ENCODE results near the gene PDAP1. TPM values are rescaled to one million over a fixed set of nuclear protein-coding genes. Genes with fewer than 3 reads are reported as not detected.

Gene PDAP1
- total and polyA plus RNA-seq, 2 of the 8 experiments (the other 6 are each of a cell fraction or from before 2014, with no cell fraction given): 26.6 to 169 TPM

- H2AFZ ChIP-seq (ENCODE audit: low read length): no peak overlapping the region
- H3K9ac ChIP-seq (replicated peaks in 1 of 4; ENCODE audit: extremely low read depth in 1 of 4, low read depth in 3 of 4, low read length in 3 of 4): no peak overlapping the region
- H3K56ac ChIP-seq (replicated peaks; ENCODE audit: insufficient read length, low read depth, low read length): no peak overlapping the region
- H3K79me2 ChIP-seq (ENCODE audit: control insufficient read depth in 1 of 2, insufficient read depth in 2 of 2, low read length in 2 of 2): no peaks in the 10 kb centered on the region
- no peak overlapping the region for H3K4ac ChIP-seq (replicated peaks; ENCODE audit: insufficient read length, low read depth, low read length)
- peaks cover 4% of the 10 kb centered on the region; the same call in 1 of the 2 replicates for H3K23me2 ChIP-seq (ENCODE audit: low read depth, low read length)
- no peak overlapping the region for H4K91ac ChIP-seq (replicated peaks; ENCODE audit: insufficient read length, low read length)
- no peak overlapping the region for H4K8ac ChIP-seq (ENCODE audit: extremely low read depth, insufficient read depth, low read length)
- H3K14ac ChIP-seq (ENCODE audit: insufficient read length): no peak overlapping the region
- no peak for DNase-seq (ENCODE audit: low read depth in 1 of 2, low spot score in 2 of 2)
- H3K18ac ChIP-seq (ENCODE audit: extremely low read depth, low read length): no peak overlapping the region
- H2BK5ac ChIP-seq (ENCODE audit: low read depth, low read length): no peak overlapping the region
- ChIA-PET CTCF (ENCODE audit: partially characterized antibody) (interaction anchor here (0.6 to 7.1 kb wide), 5 partner anchors 13 to 63 kb away, joined by 3 to 40 read pairs (median 4); no protein-coding TSS in a partner anchor), POLR2A (ENCODE audit: partially characterized antibody) (interaction anchor here (0.6 to 7.9 kb wide), 9 partner anchors 9 to 1045 kb away, joined by 3 to 150 read pairs (median 4); partner anchors contain the start of genes BUD31 and PDAP1)
- no peak overlapping the region for H3K4me2 ChIP-seq (ENCODE audit: insufficient read depth in 1 of 2, low read depth in 2 of 2, low read length in 2 of 2)
- H4K20me1 ChIP-seq (replicated peaks in 1 of 2; ENCODE audit: control insufficient read depth in 1 of 2, insufficient read depth in 2 of 2, low read length in 2 of 2): peaks cover 6 to 8% of the 10 kb centered on the region in 2 experiments
- H2BK12ac ChIP-seq (ENCODE audit: low read depth, low read length): no peak overlapping the region
- H3K23ac ChIP-seq (ENCODE audit: insufficient read length): no peak overlapping the region
- no peak overlapping the region for H4K5ac ChIP-seq (ENCODE audit: insufficient read length, low read depth, low read length)
- 93% methylated on average over 11 of the region's 13 CpGs; no CpG with 5 or more reads in 1 of the 2 experiments for WGBS, 2 experiments (ENCODE audit: extremely low coverage in 1 of 2, insufficient coverage in 1 of 2, insufficient read length in 1 of 2, insufficient replicate concordance in 2 of 2, low coverage in 1 of 2, low lambda C conversion rate in 2 of 2, missing lambda C conversion rate in 1 of 2)
- no peak overlapping the region for H3K27ac ChIP-seq (ENCODE audit: low read depth, low read length)
- no peak for FAIRE-seq
- no peaks in the 10 kb centered on the region for H3K9me3 ChIP-seq (ENCODE audit: insufficient read depth in 2 of 2, low read depth in 1 of 2, low read length in 1 of 2)
- H2AK5ac ChIP-seq (ENCODE audit: low read depth, low read length): no peak overlapping the region
- no peak overlapping the region for H2BK15ac ChIP-seq (ENCODE audit: low read length)
- H3K4me3 ChIP-seq (ENCODE audit: extremely low read depth in 1 of 4, insufficient read depth in 2 of 4, low read depth in 3 of 4, low read length in 4 of 4): no peak overlapping the region
- no peaks in the 10 kb centered on the region for H3K27me3 ChIP-seq (replicated peaks in 1 of 4; ENCODE audit: control insufficient read depth in 3 of 4, extremely low read depth in 1 of 4, insufficient read depth in 3 of 4, low read length in 3 of 4)
- H2BK120ac ChIP-seq (replicated peaks; ENCODE audit: low read depth, low read length): no peak overlapping the region
- H3K36me3 ChIP-seq (ENCODE audit: control insufficient read depth in 2 of 4, insufficient read depth in 4 of 4, low read length in 3 of 4): peaks cover 6 to 35% (median 17%) of the 10 kb centered on the region in 4 experiments; a peak in 7 of 8 replicates
- H3K4me1 ChIP-seq (replicated peaks in 1 of 4; ENCODE audit: control insufficient read depth in 3 of 4, insufficient read depth in 4 of 4, low read length in 3 of 4): peaks cover 2 to 12% (median 5%) of the 10 kb centered on the region in 4 experiments; a peak in 6 of 7 replicates
- no peak overlapping the region for H2BK20ac ChIP-seq (ENCODE audit: low read length)
- no peaks in the 10 kb centered on the region for H3K79me1 ChIP-seq (ENCODE audit: low read depth, low read length)
- TF ChIP-seq CHD2 (IDR thresholded peaks at IDR 0.05; ENCODE audit: low read length): no peak
Measured at GRCh38 chr7:99389772-99390171, 18.6 kb downstream of the PDAP1 start.
